NCI-H774 (cell line): ENCODE data around the gene SPZ1.
"Not testable (repeated sequence)": the region's sequence is repeated elsewhere in the genome, so short reads cannot be mapped to it uniquely, and the experiment has no call there.

Source experiments
- DNase-seq: peaks from one replicate; lab custom pipeline; 2025; lab: John Stamatoyannopoulos, UW

Gene SPZ1, protein sequence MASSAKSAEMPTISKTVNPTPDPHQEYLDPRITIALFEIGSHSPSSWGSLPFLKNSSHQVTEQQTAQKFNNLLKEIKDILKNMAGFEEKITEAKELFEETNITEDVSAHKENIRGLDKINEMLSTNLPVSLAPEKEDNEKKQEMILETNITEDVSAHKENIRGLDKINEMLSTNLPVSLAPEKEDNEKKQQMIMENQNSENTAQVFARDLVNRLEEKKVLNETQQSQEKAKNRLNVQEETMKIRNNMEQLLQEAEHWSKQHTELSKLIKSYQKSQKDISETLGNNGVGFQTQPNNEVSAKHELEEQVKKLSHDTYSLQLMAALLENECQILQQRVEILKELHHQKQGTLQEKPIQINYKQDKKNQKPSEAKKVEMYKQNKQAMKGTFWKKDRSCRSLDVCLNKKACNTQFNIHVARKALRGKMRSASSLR

DNA sequence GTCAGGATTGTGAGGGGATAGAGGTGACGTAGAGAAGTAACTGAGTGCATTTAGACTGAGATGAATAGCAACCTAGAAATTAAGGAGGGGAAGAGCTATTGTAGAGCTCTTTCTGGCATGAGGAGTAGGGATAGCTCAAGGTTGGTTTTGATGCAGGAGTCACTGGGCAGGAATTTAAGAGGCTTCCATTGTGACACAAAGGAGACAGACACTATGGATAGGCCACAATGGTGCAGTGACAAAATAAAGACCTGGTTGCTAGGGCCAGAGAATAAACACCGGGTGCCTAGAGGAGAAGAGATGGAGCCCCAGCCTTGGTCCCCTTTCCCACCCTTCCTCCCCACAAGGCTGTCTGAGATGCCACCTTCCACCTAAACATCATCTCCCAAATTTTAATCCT, at the start of gene SPZ1:
SPZ1 (plus strand) TSS at position 301 of the 400 bp plus-strand sequence. CDS start 214 bp downstream, outside the sequence.
- no peak for DNase-seq

DNA sequence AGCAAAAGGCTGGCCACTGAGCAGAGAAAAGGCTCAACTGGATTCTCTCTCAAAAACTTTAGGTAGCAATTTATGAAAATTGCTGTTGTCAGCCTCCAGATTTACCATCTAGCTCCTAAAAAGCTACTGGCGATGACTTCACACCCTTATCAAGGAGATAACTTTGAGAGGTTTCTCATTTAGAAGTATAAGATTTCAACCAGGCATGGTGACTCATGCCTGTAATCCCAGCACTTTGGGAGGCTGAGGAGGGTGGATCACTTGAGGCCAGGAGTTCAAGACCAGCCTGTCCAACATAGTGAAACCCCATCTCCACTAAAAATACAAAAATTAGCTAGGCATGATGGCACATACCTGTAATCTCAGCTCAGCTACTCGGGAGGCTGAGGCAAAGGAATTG, 49.3 kb upstream of the SPZ1 start:
- not testable (repeated sequence) for DNase-seq

DNA sequence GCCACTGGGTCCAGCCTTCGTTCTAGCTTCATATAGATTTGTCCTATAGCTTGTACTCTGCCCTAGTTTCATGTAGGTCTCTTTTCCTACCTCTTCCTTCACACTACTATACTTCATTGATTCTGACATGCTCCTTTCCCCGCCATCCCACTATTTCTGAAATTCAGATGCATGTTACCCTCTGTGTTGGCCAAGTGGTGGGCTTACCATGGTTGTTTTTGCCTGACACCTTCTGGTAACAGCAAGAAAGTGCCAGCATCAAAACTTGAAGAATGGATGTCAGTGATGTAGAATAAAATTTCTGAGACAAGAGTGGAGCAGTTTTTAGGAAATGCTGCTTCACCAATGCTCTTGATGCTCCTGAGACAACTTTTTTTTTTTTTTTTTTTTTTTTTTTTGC, 44.5 kb upstream of the SPZ1 start:
- DNase-seq: no peak

DNA sequence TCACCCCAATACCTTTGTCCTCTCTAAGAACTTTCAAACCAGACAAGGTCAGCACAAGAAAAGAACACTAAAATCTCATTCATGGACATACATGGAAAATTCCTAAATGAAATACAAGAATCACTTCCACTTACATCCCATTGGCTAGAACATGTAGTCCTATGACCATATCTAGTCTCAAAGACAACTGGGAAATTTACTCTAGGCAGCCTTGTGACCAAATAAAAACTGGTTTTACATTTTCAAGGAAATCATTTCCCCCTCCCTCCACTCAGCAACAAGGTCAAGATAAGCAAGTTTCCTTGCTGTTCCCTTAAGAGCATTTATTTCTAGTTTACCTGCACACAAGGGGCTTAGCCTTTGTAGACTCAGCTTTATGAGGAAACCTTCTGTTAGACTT, 43.6 kb upstream of the SPZ1 start:
- no peak for DNase-seq

DNA sequence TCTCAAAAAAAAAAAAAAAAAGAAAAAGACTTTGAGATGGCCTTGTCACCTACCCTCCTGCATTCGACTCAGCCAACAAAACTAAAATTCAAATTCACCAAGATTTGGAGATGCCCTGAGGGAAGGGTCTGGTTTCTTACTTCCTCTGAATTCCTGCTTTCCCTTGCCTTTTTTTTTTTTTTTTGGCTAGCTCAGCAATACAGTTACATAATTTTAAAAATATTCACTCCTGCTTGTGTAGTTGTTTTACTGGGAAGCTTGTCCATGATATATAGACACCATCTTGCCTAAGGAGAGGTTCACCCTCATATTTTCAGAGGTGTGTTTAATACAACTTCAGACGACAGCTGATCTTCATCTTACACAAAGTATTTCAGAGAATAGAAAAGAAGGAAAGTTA, 42.6 kb upstream of the SPZ1 start:
- DNase-seq: no peak

DNA sequence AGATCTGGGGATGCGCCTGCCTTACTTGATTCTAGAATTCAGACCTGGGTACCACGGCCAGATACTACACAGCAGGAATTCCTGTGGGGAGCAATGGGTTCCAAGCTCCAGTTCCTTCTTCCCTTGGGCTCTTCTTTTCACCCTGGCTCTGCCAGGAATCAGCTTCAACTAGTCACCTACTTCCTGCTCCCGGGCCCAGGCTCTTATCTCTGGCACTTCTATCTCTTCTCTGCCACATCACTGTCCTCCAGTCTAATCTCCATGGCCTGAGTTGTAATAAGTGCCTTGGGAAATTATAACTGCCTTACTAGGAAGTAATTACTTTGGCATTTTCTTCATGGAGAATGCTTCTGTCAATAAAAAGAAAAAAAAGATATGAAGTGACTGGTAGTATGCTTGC, 37.7 kb upstream of the SPZ1 start:
- DNase-seq: no peak

DNA sequence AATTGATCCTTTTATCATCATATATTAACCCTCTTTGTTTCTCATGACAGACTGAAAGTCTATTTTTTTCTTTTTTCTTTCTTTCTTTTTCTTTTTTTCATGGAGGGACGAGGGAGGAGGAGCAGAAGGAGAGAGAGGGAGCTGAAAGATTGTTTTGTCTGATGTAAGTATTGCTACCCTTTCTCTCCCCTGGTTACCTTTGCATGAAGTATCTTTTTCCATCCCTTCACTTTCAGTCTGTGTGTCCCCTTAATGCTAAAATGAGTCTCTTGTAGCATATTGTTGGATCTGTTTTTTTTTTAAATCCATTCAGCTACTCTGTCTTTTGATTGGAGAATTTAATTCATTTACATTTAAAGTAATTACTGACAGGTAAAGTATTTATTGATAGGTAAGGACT, 36.4 kb upstream of the SPZ1 start:
- DNase-seq: no peak

DNA sequence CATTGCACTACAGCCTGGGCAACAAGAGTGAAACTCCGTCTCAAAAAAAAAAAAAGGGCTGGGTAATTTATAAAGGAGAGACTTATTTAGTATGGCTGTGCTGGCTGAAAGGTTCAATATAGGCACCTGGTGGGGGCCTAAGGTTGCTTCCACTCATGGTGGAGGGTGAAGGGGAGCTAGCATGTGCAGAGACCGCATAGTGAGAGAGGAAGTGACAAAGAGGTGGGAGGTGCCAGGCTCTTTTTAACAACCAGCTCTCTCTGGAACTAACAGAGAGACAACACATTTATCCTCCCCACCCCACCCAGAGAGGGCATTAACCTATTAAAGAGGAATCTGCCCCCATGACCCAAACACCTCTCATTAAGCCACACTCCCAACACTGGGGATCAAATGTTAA, 35.1 kb upstream of the SPZ1 start:
- DNase-seq: no peak

DNA sequence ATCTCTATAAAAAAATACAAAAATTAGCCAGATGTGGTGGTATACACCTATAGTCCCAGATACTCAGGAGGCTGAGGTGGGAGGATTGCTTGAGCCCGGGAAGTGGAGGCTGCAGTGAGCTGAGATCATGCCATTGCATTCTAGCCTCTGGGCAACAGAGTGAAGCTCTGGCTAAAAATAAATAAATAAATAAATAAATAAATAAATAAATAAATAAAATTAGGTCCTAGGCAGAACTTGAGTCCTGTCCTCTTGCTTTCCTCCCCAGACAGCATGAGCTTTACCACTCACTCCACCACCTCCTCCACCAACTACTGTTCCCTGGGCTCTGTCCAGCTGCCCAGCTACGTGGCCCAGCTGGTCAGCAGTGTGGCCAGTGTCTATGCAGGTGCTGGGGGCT, 31.6 kb upstream of the SPZ1 start:
- no peak for DNase-seq

DNA sequence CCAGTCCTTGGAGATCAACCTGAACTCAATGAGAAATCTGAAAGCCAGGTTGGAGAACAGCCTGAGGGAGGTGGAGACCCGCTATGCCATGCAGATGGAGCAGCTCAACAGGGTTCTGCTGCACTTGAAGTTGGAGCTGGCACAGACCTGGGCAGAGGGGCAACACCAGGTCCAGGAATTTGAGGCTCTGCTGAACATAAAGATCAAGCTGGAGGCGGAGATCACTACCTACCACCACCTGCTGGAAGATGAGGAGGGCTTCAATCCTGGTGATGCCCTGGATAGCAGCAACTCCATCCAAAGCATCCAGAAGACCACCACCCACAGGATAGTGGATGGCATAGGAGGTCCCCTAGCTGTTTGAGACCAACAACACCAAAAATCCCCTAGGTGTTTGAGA, 30.5 kb upstream of the SPZ1 start:
- no peak for DNase-seq

DNA sequence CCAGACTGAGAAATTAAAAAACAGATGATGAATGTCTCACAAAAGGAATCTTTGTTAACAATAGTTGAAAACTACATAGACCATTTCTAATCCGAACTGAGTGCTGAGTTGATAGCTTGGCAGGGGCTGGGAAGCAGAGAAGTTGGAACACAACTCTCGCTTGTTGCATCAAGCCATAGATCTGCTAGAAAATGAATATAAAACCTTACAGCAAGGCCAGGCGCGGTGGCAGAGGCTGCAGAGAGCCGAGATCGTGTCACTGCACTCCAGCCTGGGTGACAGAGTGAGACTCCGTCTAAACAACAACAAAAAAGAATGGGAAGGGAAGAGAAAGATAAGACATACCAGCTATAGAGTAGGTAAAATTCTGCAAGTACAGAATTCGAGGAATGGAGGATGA, 28.0 kb upstream of the SPZ1 start:
- DNase-seq: no peak

DNA sequence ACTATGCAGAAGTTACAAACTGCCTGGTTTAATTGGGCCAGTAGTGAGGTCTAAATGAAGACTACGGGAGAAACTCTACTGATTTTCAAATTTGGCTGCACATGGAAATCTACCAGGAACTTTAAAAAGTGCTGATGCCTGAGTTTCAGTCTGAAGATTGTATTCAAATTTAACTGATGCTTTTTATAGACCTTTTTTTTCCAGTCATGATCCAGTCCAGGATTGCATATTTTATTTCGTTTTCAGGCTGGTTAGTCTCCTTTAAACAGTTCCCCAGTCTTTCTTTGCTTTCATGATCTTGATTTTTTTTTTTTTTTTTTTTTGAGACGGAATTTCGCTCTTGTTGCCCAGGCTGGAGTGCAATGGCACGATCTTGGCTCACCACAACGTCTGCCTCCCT, 23.7 kb upstream of the SPZ1 start:
- DNase-seq: no peak

DNA sequence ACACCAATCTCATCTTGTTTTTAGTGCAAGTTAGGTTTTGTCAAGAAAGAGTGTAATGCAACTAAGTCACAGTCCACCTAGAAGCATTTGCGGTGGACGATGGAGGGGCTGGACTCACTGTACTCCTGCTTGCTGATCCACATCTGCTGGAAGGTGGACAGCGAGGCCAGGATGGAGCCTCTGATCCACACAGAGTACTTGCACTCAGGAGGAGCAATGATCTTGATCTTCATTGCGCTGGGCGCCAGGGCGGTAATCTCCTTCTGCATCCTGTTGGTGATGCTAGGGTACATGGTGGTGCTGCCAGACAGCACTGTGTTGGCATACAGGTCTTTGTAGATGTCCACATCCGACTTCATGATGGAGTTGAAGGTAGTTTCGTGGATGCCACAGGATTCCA, 20.2 kb upstream of the SPZ1 start:
- DNase-seq: no peak

DNA sequence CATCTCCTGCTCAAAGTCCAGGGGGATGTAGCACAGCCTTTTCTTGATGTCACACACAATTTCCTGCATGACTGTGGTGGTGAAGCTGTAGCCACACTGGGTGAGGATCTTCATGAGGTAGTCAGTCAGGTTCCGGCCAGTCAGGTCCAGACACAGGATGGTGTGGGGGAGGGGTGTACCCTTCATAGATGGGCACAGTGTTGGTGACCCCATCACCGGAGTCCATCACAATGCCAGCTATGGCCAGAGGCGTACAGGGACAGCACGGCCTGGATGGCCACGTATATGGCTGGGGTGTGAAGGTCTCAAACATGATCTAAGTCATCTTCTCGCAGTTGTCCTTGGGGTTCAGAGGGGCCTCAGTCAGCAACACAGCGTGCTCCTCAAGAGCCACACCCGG, 19.7 kb upstream of the SPZ1 start:
- DNase-seq: no peak

DNA sequence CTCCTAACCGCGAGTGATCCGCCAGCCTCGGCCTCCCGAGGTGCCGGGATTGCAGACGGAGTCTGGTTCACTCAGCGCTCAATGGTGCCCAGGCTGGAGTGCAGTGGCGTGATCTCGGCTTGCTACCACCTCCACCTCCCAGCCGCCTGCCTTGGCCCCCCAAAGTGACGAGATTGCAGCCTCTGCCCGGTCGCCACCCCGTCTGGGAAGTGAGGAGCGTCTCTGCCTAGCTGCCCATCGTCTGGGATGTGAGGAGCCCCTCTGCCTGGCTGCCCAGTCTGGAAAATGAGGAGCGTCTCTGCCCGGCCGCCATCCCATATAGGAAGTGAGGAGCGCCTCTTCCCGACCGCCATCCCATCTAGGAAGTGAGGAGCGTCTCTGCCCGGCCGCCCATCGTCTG, 19.0 kb upstream of the SPZ1 start:
- not testable (repeated sequence) for DNase-seq

DNA sequence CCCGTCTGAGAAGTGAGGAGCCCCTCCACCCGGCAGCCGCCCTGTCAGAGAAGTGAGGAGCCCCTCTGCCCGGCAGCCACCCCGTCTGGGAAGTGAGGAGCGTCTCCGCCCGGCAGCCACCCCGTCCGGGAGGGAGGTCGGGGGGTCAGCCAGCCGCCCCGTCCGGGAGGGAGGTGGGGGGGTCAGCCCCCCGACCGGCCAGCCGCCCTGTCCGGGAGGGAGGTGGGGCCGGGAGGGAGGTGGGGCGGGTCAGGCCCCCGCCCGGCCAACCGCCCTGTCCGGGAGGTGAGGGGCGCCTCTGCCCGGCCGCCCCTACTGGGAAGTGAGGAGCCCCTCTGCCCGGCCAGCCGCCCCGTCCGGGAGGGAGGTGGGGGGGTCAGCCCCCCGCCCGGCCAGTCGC, 18.5 kb upstream of the SPZ1 start:
- not testable (repeated sequence) for DNase-seq

DNA sequence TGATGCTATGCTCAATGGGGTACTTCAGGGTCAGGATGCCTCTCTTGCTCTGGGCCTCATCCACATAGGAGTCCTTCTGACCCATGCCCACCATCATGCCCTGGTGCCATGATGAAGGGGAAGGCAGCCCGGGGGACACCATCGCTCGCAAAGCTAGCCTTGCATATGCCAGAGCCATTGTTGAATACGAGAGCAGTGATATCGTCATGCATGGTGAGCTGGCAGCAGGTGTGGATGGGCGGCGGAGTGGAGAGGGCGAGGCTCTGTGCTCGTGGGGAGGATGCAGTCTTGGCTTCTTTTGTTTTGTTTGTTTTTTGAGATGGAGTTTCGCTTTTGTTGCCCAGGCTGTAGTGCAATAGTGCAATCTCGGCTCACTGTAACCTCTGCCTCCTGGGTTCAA, 17.2 kb upstream of the SPZ1 start:
- DNase-seq: no peak

DNA sequence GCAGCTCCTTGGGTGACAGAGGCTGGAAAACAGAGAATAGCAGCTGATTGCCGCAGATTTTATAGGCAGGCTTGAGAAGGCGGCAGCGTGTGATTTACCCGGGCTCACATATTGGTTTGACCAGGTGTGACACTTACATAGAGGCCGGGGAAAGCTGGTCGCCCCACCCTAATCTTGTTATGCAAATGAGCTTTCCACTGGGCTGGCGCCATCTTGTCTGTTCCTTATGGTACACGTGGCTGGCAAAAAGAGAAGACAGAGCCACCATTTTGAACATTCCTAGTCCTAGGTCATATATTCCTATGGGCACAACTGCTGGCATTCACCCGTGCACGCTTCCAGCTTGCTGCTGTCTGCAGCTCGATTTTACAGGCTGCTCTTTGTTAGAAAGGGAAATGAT, 11.3 kb upstream of the SPZ1 start:
- DNase-seq: no peak

DNA sequence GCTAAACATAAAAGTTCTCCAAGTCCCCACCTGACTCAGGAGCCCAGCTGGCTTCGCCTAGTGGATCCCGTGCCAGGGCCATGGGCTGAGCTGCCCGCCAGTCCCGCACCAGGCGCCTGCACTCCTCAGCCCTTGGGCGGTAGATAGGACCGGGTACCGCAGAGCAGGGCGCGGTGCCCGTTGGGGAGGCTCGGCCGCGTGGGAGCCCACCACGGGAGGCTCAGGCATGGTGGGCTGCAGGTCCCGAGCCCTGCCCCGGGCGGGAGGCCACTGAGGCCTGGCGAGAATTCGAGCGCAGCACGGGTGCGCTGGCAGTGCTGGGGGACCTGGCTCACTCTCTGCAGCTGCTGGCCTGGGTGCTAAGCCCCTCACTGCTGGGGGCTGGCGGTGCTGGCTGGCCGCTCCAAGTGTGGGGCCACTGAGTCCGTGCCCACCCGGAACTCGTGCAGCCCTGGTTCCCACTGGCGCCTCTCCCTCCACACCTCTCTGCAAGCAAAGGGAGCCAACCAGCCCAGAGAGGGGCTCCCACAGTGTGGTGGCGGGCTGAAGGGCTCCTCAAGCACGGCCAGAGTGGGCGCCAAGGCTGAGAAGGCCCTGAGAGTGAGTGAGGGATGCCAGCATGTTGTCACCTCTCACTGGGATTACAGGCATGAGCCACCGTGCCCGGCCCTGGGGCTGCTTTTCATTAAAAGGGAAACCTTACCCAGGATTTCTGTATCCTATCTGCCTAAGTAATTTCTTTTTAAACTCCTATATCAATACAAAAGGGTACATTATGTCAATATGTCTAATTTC, 9.7 kb upstream of the SPZ1 start:
- no peak for DNase-seq

DNA sequence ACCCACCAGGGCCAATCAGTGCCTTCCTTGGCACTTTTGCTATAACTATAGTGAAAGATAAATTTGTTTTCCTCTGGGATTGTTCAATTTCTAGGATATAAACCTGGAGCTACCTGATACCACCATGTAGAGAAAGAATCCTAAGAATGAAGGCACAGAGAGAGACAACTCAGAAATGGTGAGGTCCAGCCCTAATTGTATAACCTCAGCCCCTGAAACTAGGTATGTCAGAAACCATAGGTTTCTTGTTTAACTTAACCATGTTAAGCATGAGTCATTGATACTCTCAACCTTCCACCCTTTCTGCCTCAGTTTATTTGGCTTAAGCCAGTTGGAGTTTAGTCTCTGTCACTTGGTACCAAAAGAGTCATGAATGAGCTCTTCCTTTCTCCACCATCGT, 4.6 kb upstream of the SPZ1 start:
- no peak for DNase-seq

DNA sequence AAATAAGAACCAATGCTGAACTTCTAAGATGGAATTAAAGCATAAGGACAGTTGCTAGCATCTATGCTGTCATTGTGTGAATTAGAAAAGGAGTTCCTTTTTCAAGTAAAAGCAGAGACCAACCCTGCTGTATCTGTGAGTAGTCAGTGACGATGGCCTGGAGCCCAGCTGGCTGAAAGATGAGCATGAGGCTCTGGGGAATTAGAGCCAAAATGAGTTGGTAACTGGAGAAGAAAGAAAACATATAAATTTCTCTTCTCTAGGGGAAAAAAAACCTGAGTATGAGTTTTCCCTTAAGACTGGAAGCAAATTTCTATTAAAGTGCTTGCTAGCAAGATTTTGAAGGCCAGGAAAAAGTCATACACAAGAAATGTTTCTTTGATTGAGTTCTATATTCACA, 1.6 kb upstream of the SPZ1 start:
- DNase-seq: no peak

DNA sequence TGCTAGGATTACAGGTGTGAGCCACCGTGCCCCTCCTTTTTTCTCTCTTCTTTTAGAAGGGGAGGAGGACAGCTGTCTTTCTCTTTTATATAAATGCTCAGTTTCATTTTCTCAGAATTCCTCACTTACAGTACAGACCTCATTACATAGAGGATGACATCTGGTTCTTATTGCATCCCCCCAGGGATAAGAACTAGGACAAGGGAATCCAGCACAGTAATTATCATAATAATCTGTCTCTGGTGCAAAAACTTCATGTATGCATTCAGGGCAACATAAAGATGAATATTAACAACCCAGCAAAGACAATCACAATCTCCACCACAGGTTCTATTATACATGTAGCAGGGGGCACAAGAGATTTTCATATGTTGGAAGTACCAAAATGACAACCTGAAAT, 5.1 kb downstream of the SPZ1 start:
- DNase-seq: no peak

DNA sequence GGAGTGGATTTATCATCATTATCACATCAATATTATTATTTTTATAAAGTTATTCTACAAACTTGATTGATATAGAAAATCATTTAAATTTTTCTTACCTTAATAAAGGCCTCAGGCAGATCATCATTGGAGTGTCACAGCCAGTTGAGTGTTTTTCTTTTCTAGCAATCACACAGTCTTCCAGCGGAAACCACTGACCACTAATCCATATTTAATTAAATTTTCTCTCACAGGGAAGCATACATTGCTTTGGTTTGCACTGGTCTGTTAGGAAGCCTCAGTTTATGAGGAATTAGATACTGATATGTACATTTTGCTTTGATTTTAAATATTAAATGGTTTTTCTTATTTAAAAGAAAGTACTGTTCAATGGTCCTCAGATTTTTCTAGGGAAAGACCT, 6.7 kb downstream of the SPZ1 start:
- no peak for DNase-seq

DNA sequence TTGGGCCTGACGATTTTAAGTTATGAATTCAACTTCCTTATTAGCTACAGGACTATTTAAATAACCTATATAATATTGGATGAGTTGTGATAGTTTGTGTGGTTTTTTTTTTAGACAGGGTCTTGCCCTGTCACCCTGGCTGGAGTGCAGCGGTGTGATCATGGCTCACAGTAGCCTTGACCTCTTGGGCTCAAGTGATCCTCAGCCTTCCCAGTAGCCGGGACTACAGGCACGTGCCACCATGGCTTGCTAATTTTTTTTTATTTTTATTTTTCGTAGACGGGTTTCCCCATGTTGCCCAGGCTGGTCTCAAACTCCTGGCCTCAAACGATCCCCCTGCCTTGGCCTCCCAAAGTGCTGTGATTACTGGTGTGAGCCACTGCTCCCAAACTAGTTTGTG, 17.6 kb downstream of the SPZ1 start:
- no peak for DNase-seq
